ENCODE data around the gene BRD2.

BRD2 gene

GRCh38 chr6:32975886-32976285 is 7.5 kb downstream of the BRD2 start:
- no peak for ATAC-seq (ENCODE audit: insufficient read depth, low read depth)
- Histone ChIP-seq H3K9me3 (ENCODE audit: insufficient read depth, low read length, severe bottlenecking) (no peaks in the 10 kb centered on the region), H3K4me3 (ENCODE audit: low read depth in 1 of 2, low read length in 2 of 2) (peak overlapping the region in 1 of 2 experiments; percentile 84; a peak in 2 of 4 replicates), H4K20me1 (ENCODE audit: insufficient read depth, low read length) (peaks cover 85% of the 10 kb centered on the region), H3K36me3 (ENCODE audit: insufficient read depth, low read length) (peaks cover 92% of the 10 kb centered on the region), H3K4me1 (ENCODE audit: insufficient read depth, low read length) (peaks cover 40% of the 10 kb centered on the region), H2AFZ (ENCODE audit: low read depth, low read length) (no peak overlapping the region), H3K79me2 (ENCODE audit: insufficient read depth, low read length) (peaks cover 78% of the 10 kb centered on the region), H3K9ac (ENCODE audit: low read depth, low read length) (peak overlapping the region; percentile 88; the same call in 1 of the 2 replicates), H3K27me3 (ENCODE audit: insufficient read depth, low read length, poor library complexity) (no peaks in the 10 kb centered on the region), H3K4me2 (ENCODE audit: insufficient read depth, low read length) (peak overlapping the region; percentile 82), H3K27ac (ENCODE audit: low read length) (0 out of 2 replicates have a peak overlapping the region, but pooled peaks have one; percentile 8)
- TF ChIP-seq EZH2 (IDR thresholded peaks at IDR 0.05; ENCODE audit: borderline replicate concordance, low read depth, low read length, severe bottlenecking) (no peak), CTCF (IDR thresholded peaks at IDR 0.05; ENCODE audit: borderline replicate concordance, extremely low read depth, low read length, poor library complexity, severe bottlenecking) (no peak)
- no peak for DNase-seq

GRCh38 chr6:32976334-32977069 is 8.1 kb downstream of the BRD2 start:
- no peaks in the 10 kb centered on the region for H3K27me3 ChIP-seq (ENCODE audit: insufficient read depth, low read length, poor library complexity)
- no peak for TF ChIP-seq CTCF (IDR thresholded peaks at IDR 0.05; ENCODE audit: borderline replicate concordance, extremely low read depth, low read length, poor library complexity, severe bottlenecking)
- no peak for TF ChIP-seq EZH2 (IDR thresholded peaks at IDR 0.05; ENCODE audit: borderline replicate concordance, low read depth, low read length, severe bottlenecking)
- no peaks in the 10 kb centered on the region for H3K9me3 ChIP-seq (ENCODE audit: insufficient read depth, low read length, severe bottlenecking)
- peak overlapping the region in 1 of 2 experiments; percentile 84; a peak in 2 of 4 replicates for H3K4me3 ChIP-seq (ENCODE audit: low read depth in 1 of 2, low read length in 2 of 2)
- peak overlapping the region; percentile 82 for H3K4me2 ChIP-seq (ENCODE audit: insufficient read depth, low read length)
- H3K9ac ChIP-seq (ENCODE audit: low read depth, low read length) = peak overlapping the region; percentile 88
- H3K4me1 ChIP-seq (ENCODE audit: insufficient read depth, low read length) = peaks cover 40% of the 10 kb centered on the region
- peaks cover 85% of the 10 kb centered on the region for H4K20me1 ChIP-seq (ENCODE audit: insufficient read depth, low read length)
- no peak for DNase-seq
- no peak overlapping the region for H2AFZ ChIP-seq (ENCODE audit: low read depth, low read length)
- H3K36me3 ChIP-seq (ENCODE audit: insufficient read depth, low read length) = peaks cover 94% of the 10 kb centered on the region
- 0 out of 2 replicates have a peak overlapping the region, but pooled peaks have one; percentile 8 for H3K27ac ChIP-seq (ENCODE audit: low read length)
- ATAC-seq (ENCODE audit: insufficient read depth, low read depth) = no peak
- peaks cover 73% of the 10 kb centered on the region for H3K79me2 ChIP-seq (ENCODE audit: insufficient read depth, low read length)

DNA sequence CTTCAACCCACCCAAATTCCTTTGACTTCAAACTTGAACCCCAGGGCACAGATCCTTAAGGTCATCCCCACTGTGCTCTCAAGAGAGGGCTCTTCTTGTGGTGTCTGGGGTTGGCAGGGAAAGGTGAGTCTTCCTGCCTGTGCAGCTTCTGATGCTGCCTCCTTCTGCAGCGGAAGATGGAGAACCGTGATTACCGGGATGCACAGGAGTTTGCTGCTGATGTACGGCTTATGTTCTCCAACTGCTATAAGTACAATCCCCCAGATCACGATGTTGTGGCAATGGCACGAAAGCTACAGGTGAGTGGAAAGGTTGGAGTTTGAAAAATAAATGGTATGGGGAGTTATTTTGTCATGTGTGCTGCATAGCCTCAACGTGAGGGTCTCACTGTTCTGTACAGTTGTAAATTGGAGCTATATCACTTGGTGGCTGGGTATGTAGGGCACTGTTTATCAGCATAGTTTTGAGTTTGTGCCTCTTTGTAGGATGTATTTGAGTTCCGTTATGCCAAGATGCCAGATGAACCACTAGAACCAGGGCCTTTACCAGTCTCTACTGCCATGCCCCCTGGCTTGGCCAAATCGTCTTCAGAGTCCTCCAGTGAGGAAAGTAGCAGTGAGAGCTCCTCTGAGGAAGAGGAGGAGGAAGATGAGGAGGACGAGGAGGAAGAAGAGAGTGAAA is 9.0 kb downstream of the BRD2 start:
- no peak overlapping the region for H3K9ac ChIP-seq (ENCODE audit: low read depth, low read length)
- H3K79me2 ChIP-seq (ENCODE audit: insufficient read depth, low read length) = peaks cover 69% of the 10 kb centered on the region
- H2AFZ ChIP-seq (ENCODE audit: low read depth, low read length) = no peak overlapping the region

More for the DNA sequence above, 9.0 kb downstream of the BRD2 start:
- peaks cover 82% of the 10 kb centered on the region for H4K20me1 ChIP-seq (ENCODE audit: insufficient read depth, low read length)
- H3K9me3 ChIP-seq (ENCODE audit: insufficient read depth, low read length, severe bottlenecking) = no peaks in the 10 kb centered on the region
- TF ChIP-seq EZH2 (IDR thresholded peaks at IDR 0.05; ENCODE audit: borderline replicate concordance, low read depth, low read length, severe bottlenecking) (no peak), CTCF (IDR thresholded peaks at IDR 0.05; ENCODE audit: borderline replicate concordance, extremely low read depth, low read length, poor library complexity, severe bottlenecking) (no peak)
- H3K4me3 ChIP-seq (ENCODE audit: low read depth in 1 of 2, low read length in 2 of 2) = no peak overlapping the region
- H3K27me3 ChIP-seq (ENCODE audit: insufficient read depth, low read length, poor library complexity) = no peaks in the 10 kb centered on the region
- no peak overlapping the region for H3K27ac ChIP-seq (ENCODE audit: low read length)
- peak overlapping the region; percentile 82; the same call in 1 of the 2 replicates for H3K4me2 ChIP-seq (ENCODE audit: insufficient read depth, low read length)
- DNase-seq (no peak), ATAC-seq (ENCODE audit: insufficient read depth, low read depth) (no peak)
- H3K4me1 ChIP-seq (ENCODE audit: insufficient read depth, low read length) = peaks cover 40% of the 10 kb centered on the region
- peaks cover 94% of the 10 kb centered on the region for H3K36me3 ChIP-seq (ENCODE audit: insufficient read depth, low read length)
